Type B pancreatic cell (in vitro differentiated cells): ENCODE measurements around the gene PSME2. TPM values are rescaled to one million over a fixed set of nuclear protein-coding genes. Genes with fewer than 3 reads are reported as not detected.
A peak's percentile ranks its signal among the peaks of the same experiment; 100 is the strongest.

ENCODE experiments used
- DNase-seq: peaks from one replicate; pipeline ENCODE4 v3.0.0; 2021; ENCODE audit warnings: mixed read lengths; ENCODE audit not compliant: unreplicated experiment; ENCODE audit errors: extremely low spot score
- H3K27ac Mint-ChIP-seq: 2 replicates; pipeline ENCODE4 v1.8.0; 2021; ENCODE audit warnings: mild to moderate bottlenecking, mixed read lengths
- H3K27me3 Mint-ChIP-seq: 2 replicates; pipeline ENCODE4 v1.8.0; 2021; ENCODE audit warnings: mixed read lengths
- H3K36me3 Mint-ChIP-seq: 2 replicates; pipeline ENCODE4 v1.8.0; 2021; ENCODE audit warnings: mixed read lengths
- H3K4me1 Mint-ChIP-seq: one replicate; pipeline ENCODE4 v1.8.0; 2021; ENCODE audit warnings: mixed read lengths; ENCODE audit not compliant: unreplicated experiment
- H3K4me3 Mint-ChIP-seq: 2 replicates; pipeline ENCODE4 v1.8.0; 2021; ENCODE audit warnings: mild to moderate bottlenecking, mixed read lengths
- H3K9me3 Mint-ChIP-seq: 2 replicates; pipeline ENCODE4 v1.8.0; 2021; ENCODE audit warnings: mixed read lengths
- total RNA-seq: library from RNA; stranded (reverse); gene quantifications from 2 replicates; pipeline ENCODE4 v1.2.1, GENCODE V29; 2021; ENCODE audit warnings: low replicate concordance
- TF ChIP-seq, protein P1 (sequence below): fragments of 200-600 bp; sonication (generic); conservative IDR thresholded peaks from 2 replicates; pipeline ENCODE4 v1.5.0; 2021; ENCODE audit warnings: antibody characterized with exemption, mild to moderate bottlenecking

Gene PSME2
- total RNA-seq, 1 donor from 2014 or later = 155 TPM

- TF ChIP-seq, protein P1, sequence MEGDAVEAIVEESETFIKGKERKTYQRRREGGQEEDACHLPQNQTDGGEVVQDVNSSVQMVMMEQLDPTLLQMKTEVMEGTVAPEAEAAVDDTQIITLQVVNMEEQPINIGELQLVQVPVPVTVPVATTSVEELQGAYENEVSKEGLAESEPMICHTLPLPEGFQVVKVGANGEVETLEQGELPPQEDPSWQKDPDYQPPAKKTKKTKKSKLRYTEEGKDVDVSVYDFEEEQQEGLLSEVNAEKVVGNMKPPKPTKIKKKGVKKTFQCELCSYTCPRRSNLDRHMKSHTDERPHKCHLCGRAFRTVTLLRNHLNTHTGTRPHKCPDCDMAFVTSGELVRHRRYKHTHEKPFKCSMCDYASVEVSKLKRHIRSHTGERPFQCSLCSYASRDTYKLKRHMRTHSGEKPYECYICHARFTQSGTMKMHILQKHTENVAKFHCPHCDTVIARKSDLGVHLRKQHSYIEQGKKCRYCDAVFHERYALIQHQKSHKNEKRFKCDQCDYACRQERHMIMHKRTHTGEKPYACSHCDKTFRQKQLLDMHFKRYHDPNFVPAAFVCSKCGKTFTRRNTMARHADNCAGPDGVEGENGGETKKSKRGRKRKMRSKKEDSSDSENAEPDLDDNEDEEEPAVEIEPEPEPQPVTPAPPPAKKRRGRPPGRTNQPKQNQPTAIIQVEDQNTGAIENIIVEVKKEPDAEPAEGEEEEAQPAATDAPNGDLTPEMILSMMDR = no peak
- H3K27me3 Mint-ChIP-seq = no peaks in the 10 kb centered on the region
- peak overlapping the region; percentile 98 for H3K4me3 Mint-ChIP-seq
- H3K36me3 Mint-ChIP-seq = peaks cover 9% of the 10 kb centered on the region
- DNase-seq = no peak
- peak overlapping the region; percentile 92 for H3K27ac Mint-ChIP-seq
- peaks cover 36% of the 10 kb centered on the region for H3K4me1 Mint-ChIP-seq
- no peaks in the 10 kb centered on the region for H3K9me3 Mint-ChIP-seq
Measured at GRCh38 chr14:24145690-24146452, 539 bp downstream of the PSME2 start.

DNA sequence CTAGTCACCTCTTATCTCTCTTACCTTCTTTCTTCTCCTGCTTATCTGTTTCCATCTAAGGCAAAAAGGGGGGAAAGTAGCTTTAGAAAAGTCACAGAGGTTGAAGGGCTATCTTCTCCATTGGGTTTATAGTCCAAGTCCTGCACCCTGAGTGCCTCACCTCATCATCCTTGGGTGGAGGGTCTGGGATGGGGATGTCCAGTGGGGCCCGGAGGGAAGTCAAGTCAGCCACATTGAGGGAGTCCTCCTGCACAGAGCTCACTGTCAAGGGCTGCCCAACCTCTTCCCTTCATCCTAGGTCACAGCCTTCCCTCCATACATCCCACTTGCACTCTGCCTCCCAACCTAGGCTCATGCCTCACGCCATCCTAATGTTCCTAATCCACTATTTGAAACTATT is 1.2 kb downstream of the PSME2 start:
- Mint-ChIP-seq H3K27ac (peak overlapping the region; percentile 92), H3K27me3 (no peaks in the 10 kb centered on the region), H3K4me3 (peak overlapping the region; percentile 98), H3K36me3 (peaks cover 5% of the 10 kb centered on the region), H3K9me3 (no peaks in the 10 kb centered on the region), H3K4me1 (peaks cover 36% of the 10 kb centered on the region)
- no peak for DNase-seq
- TF ChIP-seq, protein P1 = no peak

DNA sequence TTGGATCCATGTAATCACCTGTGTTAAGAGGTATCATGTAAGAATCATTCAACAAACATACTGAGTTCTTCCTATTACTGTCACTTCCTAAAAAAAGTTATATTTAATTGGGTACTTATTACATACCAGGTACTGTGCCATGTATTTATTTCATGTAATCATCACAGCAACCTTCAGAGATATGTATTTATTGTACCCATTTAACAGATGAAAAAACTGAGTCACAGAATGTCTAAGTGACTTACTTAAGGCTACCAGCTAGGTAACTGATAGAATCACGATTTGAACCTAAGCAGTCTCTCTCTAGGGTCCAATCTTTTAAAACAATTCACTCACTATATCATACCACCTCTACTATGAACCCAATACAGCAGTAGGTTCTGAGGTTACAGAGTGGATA is 2.0 kb downstream of the PSME2 start:
- TF ChIP-seq, protein P1 = no peak
- Mint-ChIP-seq H3K27me3 (no peaks in the 10 kb centered on the region), H3K27ac (no peak overlapping the region), H3K4me3 (peak overlapping the region; percentile 24), H3K9me3 (no peaks in the 10 kb centered on the region), H3K36me3 (peaks cover 6% of the 10 kb centered on the region), H3K4me1 (peaks cover 37% of the 10 kb centered on the region)
- DNase-seq = no peak

GRCh38 chr14:24143511-24143910 is 2.9 kb downstream of the PSME2 start:
- Mint-ChIP-seq H3K36me3 (peaks cover 12% of the 10 kb centered on the region), H3K4me3 (peak overlapping the region; percentile 89), H3K27ac (no peak overlapping the region), H3K27me3 (no peaks in the 10 kb centered on the region), H3K4me1 (peaks cover 41% of the 10 kb centered on the region), H3K9me3 (no peaks in the 10 kb centered on the region)
- TF ChIP-seq, protein P1 = no peak
- no peak for DNase-seq

DNA sequence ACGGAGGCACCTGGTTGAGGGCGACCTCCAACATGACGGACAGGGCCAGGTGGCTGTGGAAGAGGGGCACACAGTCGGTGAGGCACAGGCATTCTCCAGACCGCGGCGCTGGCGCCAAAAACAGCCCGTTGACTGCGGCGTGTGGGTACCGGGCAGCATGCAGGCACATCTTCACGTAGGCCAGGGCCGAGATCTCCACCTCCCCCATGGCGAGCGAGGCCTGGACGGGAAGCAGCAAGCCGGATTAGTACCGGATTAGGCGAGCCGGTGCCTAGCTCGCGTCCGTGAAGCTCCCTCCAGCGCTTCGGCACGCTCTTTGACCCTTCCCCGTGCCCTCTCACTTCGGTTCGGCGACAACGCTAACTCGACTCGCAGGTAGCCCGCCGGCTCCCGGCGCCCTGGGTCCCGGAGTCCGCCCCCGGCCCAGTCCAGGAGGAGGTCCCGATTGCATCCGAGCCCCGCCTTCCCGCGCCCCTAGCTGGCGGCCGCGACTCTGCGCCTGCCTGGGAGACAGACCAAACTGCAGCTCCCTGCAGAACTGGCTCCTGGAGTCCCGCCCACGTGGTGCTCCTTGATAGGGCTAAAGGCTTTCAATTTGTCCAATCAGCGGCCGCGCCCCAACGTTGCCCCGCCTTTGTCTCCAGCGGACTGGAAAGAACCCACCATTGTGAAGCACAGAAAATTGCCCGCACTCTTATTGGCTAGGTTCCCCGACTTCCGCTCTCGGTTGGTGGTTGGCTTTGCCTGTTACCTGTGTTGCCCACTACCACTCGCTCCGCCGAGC is 5.1 kb downstream of the PSME2 start, which contains the start of gene EMC9:
EMC9 (minus strand) TSS at position 495 of the 784 bp plus-strand sequence; CDS start at position 208, 287 bp downstream.
- peak within 1 kb of the TSS; percentile 89 for H3K4me3 Mint-ChIP-seq
- TF ChIP-seq, protein P1 = peak; percentile 72
- H3K36me3 Mint-ChIP-seq = peaks cover 20% of the 10 kb centered on the region
- H3K4me1 Mint-ChIP-seq = peaks cover 44% of the 10 kb centered on the region
- H3K27ac Mint-ChIP-seq = peak within 1 kb of the TSS; percentile 89
- DNase-seq = peak; percentile 99
- H3K9me3 Mint-ChIP-seq = no peaks in the 10 kb centered on the region
- H3K27me3 Mint-ChIP-seq = no peaks in the 10 kb centered on the region
